Gastroesophageal sphincter (tissue), 3 donors: Measurements from ENCODE around the gene PLEKHG4B.

Experiments
- EP300 ChIP-seq: sonication (generic); formaldehyde crosslinking; IDR thresholded peaks from one replicate; pipeline ENCODE4 v1.6.1; 2017; ENCODE audit warnings: antibody characterized with exemption, mild to moderate bottlenecking
- POLR2A ChIP-seq, 2 donors: fragments of 450-650 bp; IDR thresholded peaks; one replicate each; pipeline ENCODE4 v1.6.1; 2017; ENCODE audit warnings: antibody characterized with exemption in 2 of 2, mild to moderate bottlenecking in 2 of 2, moderate library complexity in 1 of 2
- POLR2AphosphoS5 ChIP-seq: sonication (generic); formaldehyde crosslinking; IDR thresholded peaks from one replicate; pipeline ENCODE4 v1.6.1; 2017; ENCODE audit warnings: antibody characterized with exemption
- TF ChIP-seq, protein P1 (sequence below), 4 experiments: fragments of 200-600 bp in 2 of 4; fragments of 450-650 bp in 2 of 4; sonication (generic) in 1 of 4; IDR thresholded peaks; one replicate each; pipeline ENCODE4 v1.5.1; 2017 to 2019; ENCODE audit warnings: antibody characterized with exemption in 4 of 4, mild to moderate bottlenecking in 2 of 4, moderate library complexity in 2 of 4

- TF ChIP-seq, protein P1, sequence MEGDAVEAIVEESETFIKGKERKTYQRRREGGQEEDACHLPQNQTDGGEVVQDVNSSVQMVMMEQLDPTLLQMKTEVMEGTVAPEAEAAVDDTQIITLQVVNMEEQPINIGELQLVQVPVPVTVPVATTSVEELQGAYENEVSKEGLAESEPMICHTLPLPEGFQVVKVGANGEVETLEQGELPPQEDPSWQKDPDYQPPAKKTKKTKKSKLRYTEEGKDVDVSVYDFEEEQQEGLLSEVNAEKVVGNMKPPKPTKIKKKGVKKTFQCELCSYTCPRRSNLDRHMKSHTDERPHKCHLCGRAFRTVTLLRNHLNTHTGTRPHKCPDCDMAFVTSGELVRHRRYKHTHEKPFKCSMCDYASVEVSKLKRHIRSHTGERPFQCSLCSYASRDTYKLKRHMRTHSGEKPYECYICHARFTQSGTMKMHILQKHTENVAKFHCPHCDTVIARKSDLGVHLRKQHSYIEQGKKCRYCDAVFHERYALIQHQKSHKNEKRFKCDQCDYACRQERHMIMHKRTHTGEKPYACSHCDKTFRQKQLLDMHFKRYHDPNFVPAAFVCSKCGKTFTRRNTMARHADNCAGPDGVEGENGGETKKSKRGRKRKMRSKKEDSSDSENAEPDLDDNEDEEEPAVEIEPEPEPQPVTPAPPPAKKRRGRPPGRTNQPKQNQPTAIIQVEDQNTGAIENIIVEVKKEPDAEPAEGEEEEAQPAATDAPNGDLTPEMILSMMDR (IDR thresholded peaks at IDR 0.05), result no peak
- no peak for TF ChIP-seq POLR2AphosphoS5
- no peak for TF ChIP-seq POLR2A (IDR thresholded peaks at IDR 0.05)
- no peak for TF ChIP-seq EP300
Observed at GRCh38 chr5:230711-231110, 138.7 kb downstream of the PLEKHG4B start.
